GM21786 (cell line): ENCODE data around the gene EVA1B.

ENCODE experiments used
- ATAC-seq: cut with Tn5 transposase; IDR thresholded peaks from one replicate; pipeline ENCODE4 v1.9.1; 2021; ENCODE audit not compliant: unreplicated experiment

EVA1B gene

GRCh38 chr1:36346741-36347370, 23.4 kb upstream of the EVA1B start:
- ATAC-seq: no peak

- ATAC-seq: no peak
These were observed 21.9 kb upstream of the EVA1B start for GRCh38 chr1:36345353-36345752.

GRCh38 chr1:36344395-36344680, 20.9 kb upstream of the EVA1B start:
- ATAC-seq: no peak

GRCh38 chr1:36343651-36344394, 20.4 kb upstream of the EVA1B start:
- no peak for ATAC-seq

GRCh38 chr1:36342426-36343185, 19.2 kb upstream of the EVA1B start:
- no peak for ATAC-seq

GRCh38 chr1:36341626-36342320, 18.3 kb upstream of the EVA1B start:
- ATAC-seq: no peak

- ATAC-seq: no peak
These were observed 16.2 kb upstream of the EVA1B start for GRCh38 chr1:36339615-36340014.

- no peak for ATAC-seq
These were observed 15.8 kb upstream of the EVA1B start for GRCh38 chr1:36339215-36339614.

GRCh38 chr1:36337830-36338229, 14.4 kb upstream of the EVA1B start:
- ATAC-seq: no peak

GRCh38 chr1:36330940-36331339, 7.5 kb upstream of the EVA1B start:
- no peak for ATAC-seq

- ATAC-seq: no peak
These were observed 6.4 kb upstream of the EVA1B start for GRCh38 chr1:36329817-36330216.

- no peak for ATAC-seq
These were observed 5.3 kb upstream of the EVA1B start for GRCh38 chr1:36328713-36329112.

- no peak for ATAC-seq
These were observed 4.6 kb upstream of the EVA1B start for GRCh38 chr1:36328088-36328480.

GRCh38 chr1:36327421-36328087, 4.1 kb upstream of the EVA1B start:
- ATAC-seq: no peak

GRCh38 chr1:36326499-36326898, 3.1 kb upstream of the EVA1B start:
- ATAC-seq: no peak

- ATAC-seq: no peak
These were observed 883 bp upstream of the EVA1B start for GRCh38 chr1:36324353-36324703.

- no peak for ATAC-seq
These were observed 434 bp downstream of the EVA1B start for GRCh38 chr1:36322786-36323635.

- no peak for ATAC-seq
These were observed 1.2 kb downstream of the EVA1B start for GRCh38 chr1:36322041-36322785.

GRCh38 chr1:36321119-36321951, 2.1 kb downstream of the EVA1B start:
- no peak for ATAC-seq
